Activated T-helper 1 cell treated with Interleukin-2 at 50 U/mL for 16 hours (primary cell): Measurements from ENCODE around the gene MTA3.

Source experiments
- DNase-seq: peaks from one replicate; pipeline ENCODE4 v3.0.0-alpha.2; 2020; ENCODE audit warnings: low read depth

The MTA3 gene

DNA sequence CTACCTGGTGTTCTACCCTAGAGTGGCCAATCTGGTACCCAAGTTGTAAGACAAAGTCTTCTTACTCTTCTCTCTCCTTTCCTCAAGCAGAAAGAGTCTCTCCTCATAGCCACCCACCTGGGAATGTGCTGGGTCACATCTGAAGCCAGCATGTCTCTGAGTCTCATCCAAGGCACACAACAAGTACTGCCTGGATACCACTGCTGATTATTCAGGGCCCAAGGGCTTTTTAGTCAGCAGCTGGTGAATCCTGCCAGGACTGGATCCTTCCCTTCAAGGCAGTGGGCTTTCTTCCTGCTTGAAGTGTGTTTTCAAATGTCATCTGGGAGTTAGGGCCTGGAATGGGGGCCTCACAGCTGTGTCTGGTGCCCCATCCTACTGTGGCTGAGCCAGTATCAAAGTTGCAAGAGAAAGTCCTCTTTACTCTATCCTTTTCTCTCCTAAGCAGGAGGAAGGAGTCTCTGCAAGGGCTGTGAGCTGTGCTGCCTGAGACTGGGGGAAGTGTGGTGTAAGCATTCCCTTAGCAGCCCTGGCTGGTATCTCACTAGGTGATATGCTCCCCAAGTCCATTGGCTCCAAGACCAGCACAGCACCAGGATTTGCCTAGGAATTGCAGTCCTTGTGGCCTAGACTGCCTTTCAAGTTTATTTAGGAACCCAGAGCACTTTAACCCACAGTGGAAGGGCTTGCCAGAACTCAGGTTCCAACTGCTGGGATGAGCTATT is 168.3 kb downstream of the MTA3 start:
- DNase-seq: no peak

DNA sequence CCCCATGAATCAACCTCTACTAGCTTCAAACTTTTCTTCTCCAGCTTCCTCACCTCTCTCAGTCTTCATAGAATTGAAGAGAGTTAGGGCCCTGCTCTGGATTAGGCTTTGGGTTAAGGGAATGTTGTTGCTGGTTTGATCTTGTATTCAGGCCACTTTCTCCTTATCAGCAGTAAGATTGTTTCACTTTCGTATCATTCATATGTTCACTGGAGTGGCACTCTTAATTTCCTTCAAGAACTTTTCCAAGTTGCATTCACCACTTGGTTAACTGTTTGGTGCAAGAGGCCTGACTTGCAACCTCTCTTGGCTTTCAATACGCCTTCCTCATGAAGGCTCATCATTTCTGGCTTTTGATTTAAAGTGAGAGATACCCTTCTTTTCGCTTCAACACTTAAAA is 172.7 kb downstream of the MTA3 start:
- DNase-seq: no peak

DNA sequence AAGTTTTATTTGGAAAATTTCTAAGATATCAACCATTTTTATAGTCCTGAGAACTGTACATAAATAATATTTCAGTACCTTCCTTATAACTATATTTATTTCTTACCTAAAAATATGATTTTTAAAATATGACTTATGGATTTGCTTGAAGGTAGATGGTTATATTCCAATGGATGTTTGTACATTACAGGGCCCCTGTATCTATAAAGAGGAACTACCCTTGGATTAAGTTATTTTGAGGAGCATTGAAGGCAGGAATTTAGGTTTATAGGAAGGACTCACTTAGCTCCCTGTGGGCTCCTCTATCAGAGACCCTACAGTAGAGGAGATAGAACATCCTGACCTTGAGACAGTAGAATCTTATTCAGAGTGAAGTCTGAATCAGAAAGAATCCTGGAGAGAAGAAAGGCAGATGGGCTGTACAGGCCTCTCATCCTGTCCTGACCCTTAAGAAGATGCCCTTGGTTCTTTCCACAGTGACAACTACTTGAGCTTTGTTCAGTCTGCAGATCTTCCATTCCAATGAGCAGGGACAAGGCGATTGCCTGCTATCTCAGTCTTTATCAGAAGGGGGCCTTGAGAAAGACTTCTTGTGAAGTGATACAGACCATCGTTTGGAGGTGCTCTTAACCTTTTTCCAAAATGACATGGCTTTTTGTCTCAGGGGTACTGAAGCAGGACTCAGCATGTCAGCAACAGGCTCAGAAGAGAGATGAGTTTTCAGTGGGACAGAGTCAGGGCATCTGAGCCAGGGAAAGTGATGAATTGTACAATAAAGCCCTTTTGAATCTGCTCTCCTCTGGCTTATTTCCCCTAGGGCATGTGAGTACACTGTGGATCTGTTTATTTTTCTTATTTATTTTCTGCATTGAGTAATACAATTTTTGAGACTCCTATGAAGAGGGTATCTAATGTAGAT is 174.6 kb downstream of the MTA3 start:
- DNase-seq: no peak

DNA sequence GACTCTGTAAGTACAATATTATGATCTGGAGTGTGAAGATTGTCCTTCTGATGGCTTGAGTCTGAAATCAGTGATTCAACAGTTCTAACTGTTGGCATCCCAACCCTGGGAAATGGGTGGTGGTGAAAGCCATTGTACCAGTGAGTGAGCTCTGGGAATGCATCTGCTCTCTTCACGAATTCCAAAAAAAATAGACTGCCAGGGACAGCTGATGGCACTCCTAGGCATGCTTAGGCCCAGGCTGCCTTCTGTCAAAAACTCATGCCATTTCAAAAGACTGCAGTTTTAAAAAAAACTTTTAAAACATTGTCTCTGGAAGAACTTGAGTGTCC is 175.2 kb downstream of the MTA3 start:
- no peak for DNase-seq

GRCh38 chr2:42744545-42745082 is 176.2 kb downstream of the MTA3 start:
- no peak for DNase-seq

DNA sequence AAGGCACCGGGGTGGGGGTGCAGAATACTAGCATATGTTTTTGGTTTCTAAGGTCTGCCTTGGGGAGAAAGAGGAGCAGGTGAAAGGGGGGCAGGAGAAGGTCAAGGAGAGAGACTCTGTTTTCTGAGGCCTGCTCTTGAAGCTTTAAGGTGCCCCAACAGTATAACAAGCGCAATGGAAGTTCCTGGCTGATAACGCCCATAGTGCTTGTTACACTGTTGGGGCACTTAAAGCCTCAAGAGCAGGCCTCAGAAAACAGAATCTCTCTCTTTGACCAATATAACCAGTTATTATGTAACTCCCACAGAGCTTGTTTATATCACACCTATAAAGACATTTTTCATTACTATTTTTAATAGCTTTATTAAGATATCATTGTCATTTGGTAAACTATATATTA is 179.0 kb downstream of the MTA3 start:
- no peak for DNase-seq

- DNase-seq: no peak
Measured at GRCh38 chr2:42748840-42749239, 180.4 kb downstream of the MTA3 start.

GRCh38 chr2:42752314-42752713 is 183.9 kb downstream of the MTA3 start:
- no peak for DNase-seq

- no peak for DNase-seq
Measured at GRCh38 chr2:42752816-42753813, 184.7 kb downstream of the MTA3 start.

DNA sequence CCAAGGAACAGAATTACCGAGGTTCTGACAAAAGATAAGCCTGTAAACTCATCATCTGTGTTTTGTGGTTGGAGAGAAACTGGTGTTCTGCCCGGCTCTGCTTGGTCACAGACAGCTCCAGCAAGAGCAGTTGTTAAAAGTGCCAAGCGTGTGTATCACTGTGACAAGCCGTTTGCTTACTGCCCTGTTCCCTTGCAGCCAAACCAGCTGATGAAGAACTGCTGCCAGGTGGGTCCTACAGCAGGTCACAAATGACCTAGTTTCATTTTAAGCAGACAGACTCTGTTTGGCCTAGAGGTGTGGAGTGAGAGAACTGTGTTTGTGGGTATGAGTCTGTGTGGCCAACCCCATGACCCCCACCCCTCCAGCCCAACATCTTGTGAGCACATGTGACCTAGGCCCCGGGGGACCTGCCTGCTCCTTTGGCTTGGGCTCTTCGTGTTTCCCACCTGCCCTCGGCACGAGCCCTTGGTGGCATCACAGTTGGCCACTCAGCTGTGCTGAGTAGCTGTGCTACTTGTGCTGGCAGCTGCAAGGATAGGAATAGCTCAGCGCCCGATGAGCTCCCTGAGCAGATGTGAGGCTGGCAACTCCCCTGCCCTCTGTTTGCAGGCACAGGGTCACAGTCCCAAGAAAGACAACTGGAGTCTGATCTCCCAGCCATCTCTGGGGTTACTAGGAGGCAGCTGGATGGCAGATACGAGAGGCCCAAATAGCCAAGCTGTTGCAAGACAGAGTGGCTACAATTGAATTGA is 185.8 kb downstream of the MTA3 start:
- DNase-seq: no peak

DNA sequence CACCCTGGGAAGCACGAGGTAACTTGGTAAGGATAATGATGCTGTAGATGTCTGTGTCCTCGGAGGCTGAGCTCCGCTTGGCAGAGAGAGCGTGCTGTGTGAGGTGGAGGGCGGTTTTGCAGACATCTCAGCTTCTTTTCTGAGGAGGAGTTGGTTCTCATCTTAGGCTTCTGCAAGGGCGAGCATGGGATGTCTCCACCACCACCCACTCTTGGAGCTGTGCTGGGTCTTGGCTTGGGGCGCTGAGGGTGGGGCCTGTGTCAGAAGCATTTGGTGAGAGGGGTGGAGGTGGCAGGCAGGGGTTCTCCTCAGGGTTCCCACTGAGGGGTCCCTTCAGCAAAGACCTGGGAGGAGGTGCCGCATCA is 186.3 kb downstream of the MTA3 start:
- no peak for DNase-seq

- DNase-seq: no peak
Measured at GRCh38 chr2:42755191-42755880, 186.9 kb downstream of the MTA3 start.

GRCh38 chr2:42756150-42756775 is 187.8 kb downstream of the MTA3 start:
- DNase-seq: no peak

- no peak for DNase-seq
Measured at GRCh38 chr2:42756966-42757513, 188.6 kb downstream of the MTA3 start.

- DNase-seq: no peak
Measured at GRCh38 chr2:42757981-42758740, 189.7 kb downstream of the MTA3 start.

- DNase-seq: no peak
Measured at GRCh38 chr2:42758751-42759150, 190.3 kb downstream of the MTA3 start.

- DNase-seq: no peak
Measured at GRCh38 chr2:42761554-42761953, 193.1 kb downstream of the MTA3 start.

DNA sequence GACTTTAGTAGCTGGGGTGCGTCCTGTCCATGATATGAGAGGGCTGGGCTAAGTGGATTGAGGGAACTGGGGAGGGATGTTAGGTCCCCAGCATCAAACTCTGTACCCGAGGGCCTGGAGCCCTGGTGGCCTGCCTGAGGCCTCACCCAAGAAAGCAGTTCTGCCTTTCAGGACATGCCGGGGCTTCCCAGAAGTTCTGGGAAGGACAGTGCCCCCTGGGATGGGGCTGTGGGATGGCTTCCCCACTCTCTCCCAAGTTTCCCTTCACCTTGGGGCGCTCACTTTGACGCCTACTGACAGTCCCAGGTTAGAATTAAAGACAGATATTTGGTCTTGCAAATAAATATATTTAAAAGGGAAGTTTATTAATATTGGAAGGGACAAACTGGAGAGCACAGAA is 193.7 kb downstream of the MTA3 start:
- no peak for DNase-seq
